ENCODE data around the gene FLT3.

Gene FLT3

DNA sequence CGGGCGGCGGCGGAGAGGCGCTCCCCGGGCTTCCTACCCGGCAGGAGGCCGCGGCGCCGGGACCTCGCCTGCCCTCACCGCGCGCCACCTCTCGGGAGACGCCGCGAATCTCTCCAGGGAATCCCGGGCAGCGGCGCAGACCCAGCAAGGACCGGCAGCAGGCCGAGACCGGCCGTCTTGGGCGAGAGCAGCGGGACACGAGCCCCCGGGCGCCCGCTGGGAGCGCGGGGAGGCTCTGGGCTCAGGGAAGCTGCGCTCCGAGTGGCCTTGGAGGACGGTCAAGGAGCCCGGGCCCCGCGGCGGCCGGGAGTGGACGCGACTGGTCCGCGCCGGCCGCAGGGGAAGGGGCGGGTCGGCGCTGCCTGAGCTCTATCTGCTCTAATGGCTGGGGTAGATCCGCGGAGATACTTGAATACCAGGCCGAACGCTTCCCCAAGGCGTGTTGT, 145.9 kb downstream of the FLT3 start:
- Histone ChIP-seq H3K4me3 (replicated peaks; ENCODE audit: low read depth, low read length) (no peak overlapping the region), H3K36me3 (ENCODE audit: control insufficient read depth, insufficient read depth, low read length) (no peaks in the 10 kb centered on the region), H3K27me3 (replicated peaks; ENCODE audit: control insufficient read depth, insufficient read depth, low read length) (no peaks in the 10 kb centered on the region; the same call in 1 of the 2 replicates)
- no peak for DNase-seq (ENCODE audit: extremely low read depth, insufficient read length)
- TF ChIP-seq, protein P1, sequence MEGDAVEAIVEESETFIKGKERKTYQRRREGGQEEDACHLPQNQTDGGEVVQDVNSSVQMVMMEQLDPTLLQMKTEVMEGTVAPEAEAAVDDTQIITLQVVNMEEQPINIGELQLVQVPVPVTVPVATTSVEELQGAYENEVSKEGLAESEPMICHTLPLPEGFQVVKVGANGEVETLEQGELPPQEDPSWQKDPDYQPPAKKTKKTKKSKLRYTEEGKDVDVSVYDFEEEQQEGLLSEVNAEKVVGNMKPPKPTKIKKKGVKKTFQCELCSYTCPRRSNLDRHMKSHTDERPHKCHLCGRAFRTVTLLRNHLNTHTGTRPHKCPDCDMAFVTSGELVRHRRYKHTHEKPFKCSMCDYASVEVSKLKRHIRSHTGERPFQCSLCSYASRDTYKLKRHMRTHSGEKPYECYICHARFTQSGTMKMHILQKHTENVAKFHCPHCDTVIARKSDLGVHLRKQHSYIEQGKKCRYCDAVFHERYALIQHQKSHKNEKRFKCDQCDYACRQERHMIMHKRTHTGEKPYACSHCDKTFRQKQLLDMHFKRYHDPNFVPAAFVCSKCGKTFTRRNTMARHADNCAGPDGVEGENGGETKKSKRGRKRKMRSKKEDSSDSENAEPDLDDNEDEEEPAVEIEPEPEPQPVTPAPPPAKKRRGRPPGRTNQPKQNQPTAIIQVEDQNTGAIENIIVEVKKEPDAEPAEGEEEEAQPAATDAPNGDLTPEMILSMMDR (IDR thresholded peaks at IDR 0.05; ENCODE audit: insufficient read depth, low read length, poor library complexity, severe bottlenecking): no peak

- DNase-seq (ENCODE audit: extremely low read depth, insufficient read length): peak; percentile 80
- Histone ChIP-seq H3K36me3 (ENCODE audit: control insufficient read depth, insufficient read depth, low read length) (no peaks in the 10 kb centered on the region), H3K4me3 (replicated peaks; ENCODE audit: low read depth, low read length) (peak overlapping the region; percentile 16), H3K27me3 (replicated peaks; ENCODE audit: control insufficient read depth, insufficient read depth, low read length) (no peaks in the 10 kb centered on the region; the same call in 1 of the 2 replicates)
- TF ChIP-seq, protein P1 (IDR thresholded peaks at IDR 0.05; ENCODE audit: insufficient read depth, low read length, poor library complexity, severe bottlenecking): peak; percentile 56
Measured at GRCh38 chr13:27953676-27954405, 146.5 kb downstream of the FLT3 start.

All from GM06990 (cell line).